ENCODE data around the gene P2RX5.
"Not testable (repeated sequence)": the region's sequence is repeated elsewhere in the genome, so short reads cannot be mapped to it uniquely, and the experiment has no call there.

Gene P2RX5

DNA sequence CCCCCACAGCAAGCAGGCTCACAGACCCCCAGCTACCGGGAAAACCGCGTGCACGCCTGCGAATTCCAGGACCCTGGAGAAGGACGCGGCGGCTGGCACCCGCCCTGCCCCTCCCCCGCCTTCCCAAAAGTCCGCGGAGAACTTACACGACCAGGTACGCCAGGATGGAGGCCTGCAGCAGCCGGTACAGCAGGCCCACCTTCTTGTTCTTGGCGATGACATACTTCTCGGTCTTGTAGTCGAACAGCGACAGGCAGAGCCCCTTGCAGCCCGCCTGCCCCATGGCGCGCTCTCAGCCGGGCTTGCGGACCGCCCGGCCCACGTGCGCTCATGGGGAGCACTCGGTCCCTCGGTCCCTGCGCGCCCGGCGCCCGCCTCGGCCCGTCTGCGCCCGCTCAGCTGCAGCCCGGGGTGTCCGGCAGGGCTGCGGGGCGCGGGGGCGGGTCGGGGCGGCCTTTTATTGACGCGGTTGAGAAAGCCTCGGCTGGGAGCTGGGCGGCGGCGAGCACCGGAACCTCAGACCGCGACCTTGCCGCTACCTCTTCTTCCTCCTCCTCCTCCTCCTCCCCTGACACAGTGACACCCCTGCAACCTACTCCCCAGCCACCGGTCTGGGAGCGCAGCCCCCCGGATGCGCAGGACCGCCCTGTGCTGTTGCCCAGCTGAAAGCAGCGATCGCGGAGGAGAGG is at the start of gene P2RX5:
Gene P2RX5 (minus strand): TSS at position 433 of the 689 bp plus-strand sequence. CDS start 150 bp downstream, at position 283.
- DNase-seq, result no peak

DNA sequence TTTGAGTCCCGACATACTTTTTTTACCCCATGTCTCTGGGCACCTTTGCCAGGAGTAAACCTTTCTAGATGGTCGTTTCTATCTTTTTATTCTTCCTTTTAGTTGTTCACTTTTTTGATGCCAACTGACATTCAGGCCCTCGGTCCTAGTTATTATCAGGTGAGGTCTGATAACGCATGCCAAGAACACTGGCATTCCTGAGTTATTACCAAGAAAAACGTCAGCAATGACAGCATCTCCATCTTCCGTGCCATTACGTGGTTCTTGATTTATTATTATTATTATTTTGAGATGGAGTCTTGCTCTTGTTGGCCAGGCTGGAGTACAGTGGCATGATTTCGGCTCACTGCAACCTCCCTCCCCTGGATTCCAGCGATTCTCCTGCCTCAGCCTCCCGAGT is 49.1 kb upstream of the P2RX5 start:
- DNase-seq, result no peak

GRCh38 chr17:3744014-3744413 is 48.1 kb upstream of the P2RX5 start:
- DNase-seq, result no peak

GRCh38 chr17:3740611-3741073 is 44.7 kb upstream of the P2RX5 start:
- DNase-seq, result no peak

- DNase-seq, result no peak
Measured at GRCh38 chr17:3739422-3740124, 43.6 kb upstream of the P2RX5 start.

GRCh38 chr17:3738562-3739295 is 42.8 kb upstream of the P2RX5 start:
- peak; percentile 36 for DNase-seq

GRCh38 chr17:3735515-3735914 is 39.6 kb upstream of the P2RX5 start:
- DNase-seq, result no peak

GRCh38 chr17:3734911-3735276 is 38.9 kb upstream of the P2RX5 start:
- DNase-seq, result not testable (repeated sequence)

DNA sequence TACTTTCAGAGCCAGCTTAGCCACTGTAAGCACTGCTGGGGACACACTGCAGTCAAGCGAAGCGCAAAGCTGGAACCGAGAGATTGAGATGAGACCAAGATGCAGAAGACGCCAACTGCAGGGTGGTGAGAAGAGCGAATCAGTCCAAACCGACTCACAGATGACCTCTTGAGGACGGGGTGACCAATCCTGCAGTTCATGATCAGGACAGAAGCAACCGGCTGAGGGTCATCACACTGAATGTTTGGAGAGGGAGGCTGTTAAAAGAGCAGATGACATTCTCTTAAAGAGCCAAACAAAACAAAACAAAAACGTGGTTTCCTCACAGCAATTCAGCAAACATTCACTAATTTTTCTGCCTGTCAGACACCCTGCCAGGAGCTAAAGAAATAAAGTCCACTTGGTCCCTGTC is 36.3 kb upstream of the P2RX5 start:
- DNase-seq, result no peak

DNA sequence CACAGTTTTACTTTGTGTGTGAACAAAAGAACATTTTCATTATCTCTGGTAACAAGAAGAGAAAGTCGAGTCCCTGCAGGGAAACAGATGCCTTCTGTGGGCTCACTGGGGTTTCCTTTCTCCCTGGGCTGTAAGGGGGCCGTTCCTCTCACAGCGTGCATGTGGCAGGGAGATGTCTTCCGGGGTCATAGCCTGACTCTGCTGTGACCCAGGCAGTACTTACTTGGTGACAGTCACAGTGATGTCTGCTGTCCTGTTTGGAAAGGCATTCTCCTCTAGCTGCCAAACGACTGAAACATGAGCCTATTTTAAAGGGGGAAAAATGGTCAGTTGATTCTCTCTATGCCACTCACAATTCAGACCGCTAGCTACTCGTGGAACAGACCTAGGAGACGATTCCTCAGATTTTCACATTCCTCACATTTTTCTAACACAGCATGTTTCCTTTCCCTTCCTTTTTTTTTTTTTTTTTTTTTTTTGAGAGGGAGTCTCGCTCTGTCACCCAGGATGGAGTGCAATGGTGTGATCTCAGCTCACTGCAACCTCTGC is 35.0 kb upstream of the P2RX5 start:
- DNase-seq, result peak; percentile 14

- DNase-seq, result no peak
Measured at GRCh38 chr17:3729881-3730280, 33.9 kb upstream of the P2RX5 start.

- not testable (repeated sequence) for DNase-seq
Measured at GRCh38 chr17:3728099-3728498, 32.1 kb upstream of the P2RX5 start.

GRCh38 chr17:3727041-3727440 is 31.1 kb upstream of the P2RX5 start:
- no peak for DNase-seq

- DNase-seq, result no peak
Measured at GRCh38 chr17:3724378-3725077, 28.6 kb upstream of the P2RX5 start.

DNA sequence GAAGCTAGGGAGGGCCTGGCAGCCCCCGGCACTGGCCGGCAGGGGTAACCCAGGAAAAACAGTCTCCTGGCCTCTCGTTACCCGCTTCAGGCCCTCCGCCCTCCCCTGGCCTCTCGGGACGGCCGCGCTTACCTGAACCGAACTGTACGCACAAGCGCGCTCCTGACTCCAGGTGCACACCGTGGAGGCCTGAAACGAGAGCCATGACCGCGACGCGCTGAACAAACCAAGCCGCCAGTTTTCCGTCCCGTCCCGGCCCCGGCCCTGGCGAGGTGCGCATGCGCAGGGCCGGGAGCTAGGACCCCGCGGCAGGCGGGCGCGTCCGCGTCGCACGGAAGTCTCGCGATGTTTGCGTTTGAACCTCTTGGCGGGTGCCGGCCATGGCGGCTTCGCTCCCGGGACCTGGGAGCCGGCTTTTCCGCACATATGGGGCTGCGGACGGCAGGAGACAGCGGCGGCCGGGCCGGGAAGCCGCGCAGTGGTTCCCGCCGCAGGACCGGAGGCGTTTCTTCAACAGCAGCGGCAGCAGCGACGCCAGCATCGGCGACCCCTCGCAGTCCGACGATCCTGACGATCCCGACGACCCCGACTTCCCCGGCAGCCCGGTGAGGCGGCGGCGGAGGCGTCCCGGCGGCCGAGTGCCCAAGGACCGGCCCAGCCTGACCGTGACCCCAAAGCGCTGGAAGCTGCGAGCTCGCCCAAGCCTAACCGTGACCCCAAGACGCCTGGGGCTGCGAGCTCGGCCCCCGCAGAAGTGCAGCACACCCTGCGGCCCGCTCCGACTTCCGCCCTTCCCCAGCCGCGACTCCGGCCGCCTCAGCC is 27.8 kb upstream of the P2RX5 start, which contains the start of gene HASPIN:
Gene HASPIN (plus strand): TSS at position 348 of the 822 bp plus-strand sequence. CDS start 33 bp downstream, at position 381.
- peak; percentile 81 for DNase-seq

DNA sequence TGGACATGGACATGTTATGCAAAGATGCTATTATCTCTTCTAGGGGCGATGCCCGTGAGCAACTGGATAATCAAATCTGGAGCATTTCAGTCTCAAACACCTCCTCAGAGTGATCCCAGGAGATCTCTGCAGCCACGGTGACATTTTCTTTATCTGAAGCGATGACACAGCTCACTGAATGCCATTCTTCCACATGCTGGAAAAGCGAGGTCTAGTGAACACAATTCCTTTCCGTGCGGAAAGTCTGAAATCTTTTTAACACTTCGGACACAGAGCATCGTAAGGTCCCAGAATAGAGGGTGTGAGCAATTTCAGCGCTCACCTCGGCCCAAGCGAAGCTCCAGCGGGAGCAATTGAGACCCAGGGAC is 27.2 kb upstream of the P2RX5 start:
- DNase-seq, result no peak

DNA sequence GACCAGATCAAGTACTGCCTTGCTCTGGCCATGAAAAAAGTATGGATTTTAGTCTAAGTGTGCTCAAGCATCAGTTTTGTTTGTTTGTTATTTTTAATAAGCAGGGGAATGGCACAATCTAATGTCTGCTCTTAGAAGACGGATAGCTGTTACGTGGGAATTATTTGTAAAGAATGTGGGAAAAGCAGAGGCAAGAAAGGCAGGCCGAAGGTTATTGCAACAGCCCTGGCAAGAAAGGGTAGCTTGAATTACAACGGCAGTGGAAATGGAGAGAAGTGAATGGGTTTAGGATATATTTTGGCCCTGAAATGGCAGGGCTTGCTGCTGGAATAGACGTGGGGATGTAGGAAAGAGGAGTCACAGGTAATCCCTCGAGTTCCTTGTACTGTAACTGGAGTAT is 26.8 kb upstream of the P2RX5 start:
- no peak for DNase-seq

GRCh38 chr17:3719265-3719664 is 23.3 kb upstream of the P2RX5 start:
- DNase-seq, result no peak

GRCh38 chr17:3718201-3718600 is 22.2 kb upstream of the P2RX5 start:
- DNase-seq, result no peak

- no peak for DNase-seq
Measured at GRCh38 chr17:3715296-3715695, 19.3 kb upstream of the P2RX5 start.

DNA sequence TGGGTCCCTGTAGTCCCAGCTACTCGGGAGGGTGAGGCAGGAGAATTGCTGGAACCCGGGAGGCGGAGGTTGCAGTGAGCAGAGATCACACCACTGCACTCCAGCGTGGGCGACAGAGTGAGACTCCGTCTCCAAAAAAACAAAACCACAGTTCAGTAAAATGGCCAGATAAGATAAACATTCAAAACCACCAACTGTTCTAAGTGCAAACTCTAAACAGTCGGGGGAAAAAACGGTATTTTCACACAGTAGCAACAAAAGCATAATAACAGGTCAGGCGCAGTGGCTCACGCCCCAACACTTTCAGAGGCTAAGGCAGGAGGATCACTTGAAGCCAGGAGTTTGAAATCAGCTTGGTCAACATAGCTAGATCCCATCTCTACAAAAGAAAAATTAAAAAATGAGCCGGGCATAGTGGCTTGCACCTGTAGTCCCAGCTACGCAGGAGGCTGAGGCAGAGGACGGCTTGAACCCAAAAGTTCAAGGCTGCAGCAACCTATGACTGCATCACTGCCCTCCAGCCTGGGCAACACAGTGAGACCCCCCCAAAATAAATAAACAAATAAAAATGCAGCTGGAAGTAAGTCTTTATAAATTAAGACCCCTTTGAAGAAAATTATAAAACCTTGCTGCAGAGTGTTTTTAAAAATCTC is 17.0 kb upstream of the P2RX5 start:
- DNase-seq, result no peak
